ENCODE measurements around the gene RTP1.

RTP1 gene

GRCh38 chr3:187181454-187182170 is 15.7 kb upstream of the RTP1 start:
- peaks cover 47% of the 10 kb centered on the region for H3K4me1 ChIP-seq (ENCODE audit: insufficient read depth, low read length)
- H3K9me3 ChIP-seq (ENCODE audit: insufficient read depth, low read depth, low read length): no peaks in the 10 kb centered on the region
- no peaks in the 10 kb centered on the region for H3K36me3 ChIP-seq (ENCODE audit: insufficient read depth, low read length)
- peak overlapping the region; percentile 31 for H3K4me3 ChIP-seq (ENCODE audit: low read length)
- peak overlapping the region; percentile 85; the same call in 1 of the 2 replicates for H3K27ac ChIP-seq (ENCODE audit: low read depth, low read length)
- H3K9ac ChIP-seq (ENCODE audit: low read depth, low read length): peak overlapping the region; percentile 62
- WGBS: 70% methylated on average over 7 of the region's 7 CpGs
- peaks cover 3% of the 10 kb centered on the region; the same call in 1 of the 2 replicates for H3K27me3 ChIP-seq (ENCODE audit: insufficient read depth, low read length)

- H3K27ac ChIP-seq (ENCODE audit: low read depth, low read length): peak overlapping the region; percentile 85
- H3K4me1 ChIP-seq (ENCODE audit: insufficient read depth, low read length): peaks cover 62% of the 10 kb centered on the region
- 37% methylated on average over 6 of the region's 7 CpGs for WGBS
- H3K9ac ChIP-seq (ENCODE audit: low read depth, low read length): peak overlapping the region; percentile 3
- peaks cover 3% of the 10 kb centered on the region; the same call in 1 of the 2 replicates for H3K27me3 ChIP-seq (ENCODE audit: insufficient read depth, low read length)
- no peak overlapping the region for H3K4me3 ChIP-seq (ENCODE audit: low read length)
- H3K36me3 ChIP-seq (ENCODE audit: insufficient read depth, low read length): no peaks in the 10 kb centered on the region
- H3K9me3 ChIP-seq (ENCODE audit: insufficient read depth, low read depth, low read length): no peaks in the 10 kb centered on the region
These were observed 13.9 kb upstream of the RTP1 start for GRCh38 chr3:187183210-187183862.

- WGBS: 87% methylated on average over 6 of the region's 6 CpGs
- peaks cover 62% of the 10 kb centered on the region for H3K4me1 ChIP-seq (ENCODE audit: insufficient read depth, low read length)
- peak overlapping the region; percentile 85 for H3K27ac ChIP-seq (ENCODE audit: low read depth, low read length)
- H3K36me3 ChIP-seq (ENCODE audit: insufficient read depth, low read length): no peaks in the 10 kb centered on the region
- H3K9ac ChIP-seq (ENCODE audit: low read depth, low read length): peak overlapping the region; percentile 1; the same call in 1 of the 2 replicates
- H3K27me3 ChIP-seq (ENCODE audit: insufficient read depth, low read length): peaks cover 3% of the 10 kb centered on the region; the same call in 1 of the 2 replicates
- H3K4me3 ChIP-seq (ENCODE audit: low read length): no peak overlapping the region
- no peaks in the 10 kb centered on the region for H3K9me3 ChIP-seq (ENCODE audit: insufficient read depth, low read depth, low read length)
These were observed 13.4 kb upstream of the RTP1 start for GRCh38 chr3:187183903-187184302.

GRCh38 chr3:187185759-187186158 is 11.5 kb upstream of the RTP1 start:
- peak overlapping the region; percentile 24 for H3K4me3 ChIP-seq (ENCODE audit: low read length)
- WGBS: 11% methylated on average over 4 of the region's 4 CpGs
- peak overlapping the region; percentile 97 for H3K27ac ChIP-seq (ENCODE audit: low read depth, low read length)
- peaks cover 62% of the 10 kb centered on the region for H3K4me1 ChIP-seq (ENCODE audit: insufficient read depth, low read length)
- H3K9ac ChIP-seq (ENCODE audit: low read depth, low read length): peak overlapping the region; percentile 53
- no peaks in the 10 kb centered on the region for H3K9me3 ChIP-seq (ENCODE audit: insufficient read depth, low read depth, low read length)
- H3K27me3 ChIP-seq (ENCODE audit: insufficient read depth, low read length): no peaks in the 10 kb centered on the region
- no peaks in the 10 kb centered on the region for H3K36me3 ChIP-seq (ENCODE audit: insufficient read depth, low read length)

GRCh38 chr3:187186375-187186774 is 10.9 kb upstream of the RTP1 start:
- Histone ChIP-seq H3K27ac (ENCODE audit: low read depth, low read length) (peak overlapping the region; percentile 97), H3K36me3 (ENCODE audit: insufficient read depth, low read length) (no peaks in the 10 kb centered on the region), H3K9ac (ENCODE audit: low read depth, low read length) (no peak overlapping the region), H3K4me3 (ENCODE audit: low read length) (no peak overlapping the region), H3K4me1 (ENCODE audit: insufficient read depth, low read length) (peaks cover 59% of the 10 kb centered on the region), H3K27me3 (ENCODE audit: insufficient read depth, low read length) (no peaks in the 10 kb centered on the region), H3K9me3 (ENCODE audit: insufficient read depth, low read depth, low read length) (no peaks in the 10 kb centered on the region)
- 80% methylated on average over 2 of the region's 2 CpGs for WGBS

GRCh38 chr3:187186801-187187421 is 10.4 kb upstream of the RTP1 start:
- Histone ChIP-seq H3K27ac (ENCODE audit: low read depth, low read length) (peak overlapping the region; percentile 97), H3K4me3 (ENCODE audit: low read length) (no peak overlapping the region), H3K9ac (ENCODE audit: low read depth, low read length) (no peak overlapping the region), H3K4me1 (ENCODE audit: insufficient read depth, low read length) (peaks cover 54% of the 10 kb centered on the region), H3K36me3 (ENCODE audit: insufficient read depth, low read length) (no peaks in the 10 kb centered on the region), H3K9me3 (ENCODE audit: insufficient read depth, low read depth, low read length) (no peaks in the 10 kb centered on the region), H3K27me3 (ENCODE audit: insufficient read depth, low read length) (no peaks in the 10 kb centered on the region)
- WGBS: 67% methylated on average over 5 of the region's 5 CpGs

GRCh38 chr3:187188931-187189330 is 8.4 kb upstream of the RTP1 start:
- H3K4me1 ChIP-seq (ENCODE audit: insufficient read depth, low read length): peaks cover 35% of the 10 kb centered on the region
- H3K4me3 ChIP-seq (ENCODE audit: low read length): no peak overlapping the region
- no peak overlapping the region for H3K9ac ChIP-seq (ENCODE audit: low read depth, low read length)
- H3K27ac ChIP-seq (ENCODE audit: low read depth, low read length): no peak overlapping the region
- H3K9me3 ChIP-seq (ENCODE audit: insufficient read depth, low read depth, low read length): no peaks in the 10 kb centered on the region
- H3K36me3 ChIP-seq (ENCODE audit: insufficient read depth, low read length): no peaks in the 10 kb centered on the region
- WGBS: 88% methylated on average over 2 of the region's 2 CpGs
- H3K27me3 ChIP-seq (ENCODE audit: insufficient read depth, low read length): no peaks in the 10 kb centered on the region

GRCh38 chr3:187191271-187191670 is 6.0 kb upstream of the RTP1 start:
- WGBS: 94% methylated on average over 1 of the region's 1 CpG
- Histone ChIP-seq H3K4me3 (ENCODE audit: low read length) (no peak overlapping the region), H3K27ac (ENCODE audit: low read depth, low read length) (no peak overlapping the region), H3K27me3 (ENCODE audit: insufficient read depth, low read length) (no peaks in the 10 kb centered on the region), H3K9me3 (ENCODE audit: insufficient read depth, low read depth, low read length) (no peaks in the 10 kb centered on the region), H3K9ac (ENCODE audit: low read depth, low read length) (no peak overlapping the region), H3K4me1 (ENCODE audit: insufficient read depth, low read length) (peaks cover 18% of the 10 kb centered on the region), H3K36me3 (ENCODE audit: insufficient read depth, low read length) (no peaks in the 10 kb centered on the region)

- no peaks in the 10 kb centered on the region for H3K36me3 ChIP-seq (ENCODE audit: insufficient read depth, low read length)
- no peaks in the 10 kb centered on the region for H3K27me3 ChIP-seq (ENCODE audit: insufficient read depth, low read length)
- no peak overlapping the region for H3K27ac ChIP-seq (ENCODE audit: low read depth, low read length)
- H3K9ac ChIP-seq (ENCODE audit: low read depth, low read length): no peak overlapping the region
- no peak overlapping the region for H3K4me3 ChIP-seq (ENCODE audit: low read length)
- no peaks in the 10 kb centered on the region for H3K4me1 ChIP-seq (ENCODE audit: insufficient read depth, low read length)
- H3K9me3 ChIP-seq (ENCODE audit: insufficient read depth, low read depth, low read length): no peaks in the 10 kb centered on the region
These were observed 4.1 kb upstream of the RTP1 start for GRCh38 chr3:187193181-187193580.

GRCh38 chr3:187196573-187197334 is 532 bp upstream of the RTP1 start:
- Histone ChIP-seq H3K4me3 (ENCODE audit: low read length) (no peak overlapping the region), H3K36me3 (ENCODE audit: insufficient read depth, low read length) (no peaks in the 10 kb centered on the region), H3K9me3 (ENCODE audit: insufficient read depth, low read depth, low read length) (no peaks in the 10 kb centered on the region), H3K4me1 (ENCODE audit: insufficient read depth, low read length) (no peaks in the 10 kb centered on the region), H3K27ac (ENCODE audit: low read depth, low read length) (no peak overlapping the region), H3K27me3 (ENCODE audit: insufficient read depth, low read length) (no peaks in the 10 kb centered on the region), H3K9ac (ENCODE audit: low read depth, low read length) (no peak overlapping the region)
- WGBS: 88% methylated on average over 7 of the region's 7 CpGs

GRCh38 chr3:187198490-187198889 is 1.2 kb downstream of the RTP1 start:
- H3K27me3 ChIP-seq (ENCODE audit: insufficient read depth, low read length): no peaks in the 10 kb centered on the region
- no peaks in the 10 kb centered on the region for H3K9me3 ChIP-seq (ENCODE audit: insufficient read depth, low read depth, low read length)
- no peak overlapping the region for H3K4me3 ChIP-seq (ENCODE audit: low read length)
- WGBS: 97% methylated on average over 4 of the region's 4 CpGs
- H3K4me1 ChIP-seq (ENCODE audit: insufficient read depth, low read length): no peaks in the 10 kb centered on the region
- H3K27ac ChIP-seq (ENCODE audit: low read depth, low read length): no peak overlapping the region
- H3K36me3 ChIP-seq (ENCODE audit: insufficient read depth, low read length): no peaks in the 10 kb centered on the region
- H3K9ac ChIP-seq (ENCODE audit: low read depth, low read length): no peak overlapping the region
